Measurements from ENCODE around the gene ZMYND19. TPM values are rescaled to one million over a fixed set of nuclear protein-coding genes. Genes with fewer than 3 reads are reported as not detected.
"Not testable (repeated sequence)": the region's sequence is repeated elsewhere in the genome, so short reads cannot be mapped to it uniquely, and the experiment has no call there.

Gene ZMYND19
- total RNA-seq, 1 donor from 2014 or later = 10.3 TPM

DNA sequence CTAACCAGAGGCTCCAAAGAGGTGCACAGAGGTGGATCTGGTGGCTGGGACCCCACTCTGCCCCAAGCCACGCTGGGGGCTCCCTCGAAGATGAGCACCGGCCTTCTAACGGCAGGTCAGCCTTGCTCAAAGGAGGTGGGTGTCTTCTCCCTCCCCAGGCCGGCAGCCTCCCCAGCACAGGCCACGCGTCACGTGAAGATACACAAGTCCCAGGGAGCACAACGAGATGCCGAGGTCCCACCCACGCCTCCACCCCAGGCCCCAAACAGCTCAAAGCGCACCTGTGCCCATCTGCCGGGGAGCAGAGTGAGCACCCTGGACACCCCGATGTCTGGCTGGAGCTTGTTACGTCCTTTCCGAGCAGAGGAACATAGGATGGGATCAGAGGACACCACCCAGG, 52.3 kb downstream of the ZMYND19 start:
- intact Hi-C loops (cut with DNase I) = no loop called here
- DNase-seq (ENCODE audit: extremely low spot score in 2 of 2) = no peak
- Histone ChIP-seq H3K27ac (no peak overlapping the region), H3K36me3 (no peaks in the 10 kb centered on the region), H3K4me1 (peaks cover 7% of the 10 kb centered on the region), H3K27me3 (no peaks in the 10 kb centered on the region), H3K9me3 (no peaks in the 10 kb centered on the region), H3K4me3 (no peak overlapping the region)
- TF ChIP-seq CTCF (IDR thresholded peaks at IDR 0.05) = no peak
- TF ChIP-seq POLR2A (IDR thresholded peaks at IDR 0.05) = no peak
- TF ChIP-seq POLR2AphosphoS5 (IDR thresholded peaks at IDR 0.05; ENCODE audit: insufficient read depth in 1 of 2, low read depth in 1 of 2) = no peak

GRCh38 chr9:137536594-137537131, 53.6 kb downstream of the ZMYND19 start:
- H3K9me3 ChIP-seq; H3K4me3 ChIP-seq; H3K27me3 ChIP-seq; H3K4me1 ChIP-seq; H3K36me3 ChIP-seq; DNase-seq (ENCODE audit: extremely low spot score in 2 of 2); intact Hi-C loops (cut with DNase I); H3K27ac ChIP-seq: not testable (repeated sequence)

GRCh38 chr9:137535120-137535428, 55.2 kb downstream of the ZMYND19 start:
- TF ChIP-seq POLR2AphosphoS5 (IDR thresholded peaks at IDR 0.05; ENCODE audit: insufficient read depth in 1 of 2, low read depth in 1 of 2) = no peak
- no peak for TF ChIP-seq CTCF (IDR thresholded peaks at IDR 0.05)
- TF ChIP-seq POLR2A (IDR thresholded peaks at IDR 0.05) = no peak
- peaks cover 7% of the 10 kb centered on the region for H3K4me1 ChIP-seq
- H3K4me3 ChIP-seq = no peak overlapping the region
- no peaks in the 10 kb centered on the region for H3K9me3 ChIP-seq
- intact Hi-C loops (cut with DNase I) = no loop called here
- H3K27ac ChIP-seq = no peak overlapping the region
- H3K36me3 ChIP-seq = no peaks in the 10 kb centered on the region
- H3K27me3 ChIP-seq = no peaks in the 10 kb centered on the region
- DNase-seq (ENCODE audit: extremely low spot score in 2 of 2) = no peak

- no peak overlapping the region for H3K27ac ChIP-seq
- no peak overlapping the region for H3K4me3 ChIP-seq
- no peaks in the 10 kb centered on the region for H3K36me3 ChIP-seq
- H3K27me3 ChIP-seq = no peaks in the 10 kb centered on the region
- no peaks in the 10 kb centered on the region for H3K9me3 ChIP-seq
- TF ChIP-seq POLR2A (IDR thresholded peaks at IDR 0.05) (no peak), CTCF (IDR thresholded peaks at IDR 0.05) (peak in 2 of 3 experiments; percentile 23 to 76), POLR2AphosphoS5 (IDR thresholded peaks at IDR 0.05; ENCODE audit: insufficient read depth in 1 of 2, low read depth in 1 of 2) (peak in 1 of 2 donors; percentile 53)
- intact Hi-C loops (cut with DNase I) = no loop called here
- peaks cover 7% of the 10 kb centered on the region for H3K4me1 ChIP-seq
- no peak for DNase-seq (ENCODE audit: extremely low spot score in 2 of 2)
Measured at GRCh38 chr9:137534256-137535119, 55.8 kb downstream of the ZMYND19 start.

DNA sequence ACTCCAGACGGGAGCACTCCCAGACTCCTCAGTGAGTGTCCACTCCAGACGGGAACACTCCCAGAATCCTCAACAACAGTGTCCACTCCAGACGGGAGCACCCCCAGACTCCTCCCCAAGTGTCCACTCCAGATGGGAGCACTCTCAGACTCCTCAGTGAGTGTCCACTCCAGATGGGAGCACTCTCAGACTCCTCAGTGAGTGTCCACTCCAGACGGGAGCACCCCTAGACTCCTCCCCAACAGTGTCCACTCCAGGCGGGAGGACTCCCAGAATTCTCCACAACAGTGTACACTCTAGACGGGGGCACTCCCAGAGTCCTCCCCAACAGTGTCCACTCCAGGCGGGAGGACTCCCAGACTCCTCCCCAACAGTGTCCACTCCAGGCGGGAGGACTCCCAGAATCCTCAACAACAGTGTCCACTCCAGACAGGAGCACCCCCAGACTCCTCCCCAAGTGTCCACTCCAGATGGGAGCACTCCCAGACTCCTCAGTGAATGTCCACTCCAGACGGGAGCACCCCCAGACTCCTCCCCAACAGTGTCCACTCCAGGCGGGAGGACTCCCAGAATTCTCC, 57.3 kb downstream of the ZMYND19 start:
- H3K27me3 ChIP-seq; H3K4me3 ChIP-seq; H3K27ac ChIP-seq; H3K4me1 ChIP-seq; H3K9me3 ChIP-seq; DNase-seq (ENCODE audit: extremely low spot score in 2 of 2); H3K36me3 ChIP-seq; intact Hi-C loops (cut with DNase I): not testable (repeated sequence)

Small RNA genes within 50 kb of the gene (small RNA-seq; reads per million reads assigned to genes)
- not detected for gene RF00017

Other genes with a start within 250 kb of the ZMYND19 start
- 35.6 TPM for gene EXD3, start 167.3 kb downstream of the ZMYND19 start, total RNA-seq
- 2.9 TPM for gene NOXA1, start 167.1 kb downstream of the ZMYND19 start, total RNA-seq
- gene ENTPD8, start 149.2 kb downstream of the ZMYND19 start, total RNA-seq = not detected
- gene NSMF, start 131.2 kb downstream of the ZMYND19 start, total RNA-seq = 35.1 TPM
- 16.2 TPM for gene PNPLA7, start 40.1 kb downstream of the ZMYND19 start, total RNA-seq
- gene MRPL41, start 38.6 kb downstream of the ZMYND19 start, total RNA-seq = 83.7 TPM
- gene DPH7, start 11.6 kb downstream of the ZMYND19 start, total RNA-seq = 32.9 TPM
- 114 TPM for gene ARRDC1, start 15.2 kb upstream of the ZMYND19 start, total RNA-seq
- gene EHMT1, start 28.5 kb upstream of the ZMYND19 start, total RNA-seq = 65.8 TPM